Measurements from ENCODE around the gene AAGAB. TPM values are rescaled to one million over a fixed set of nuclear protein-coding genes. Genes with fewer than 3 reads are reported as not detected.
A peak's percentile ranks its signal among the peaks of the same experiment; 100 is the strongest.

AAGAB gene
- total RNA-seq, 1 experiment from 2014 or later = 40.1 TPM

GRCh38 chr15:67186226-67186649, 68.2 kb downstream of the AAGAB start:
- Mint-ChIP-seq H3K27ac (peak overlapping the region in 1 of 3 experiments; percentile 60; a peak in 1 of 7 replicates), H3K27me3 (ENCODE audit: low read depth) (no peaks in the 10 kb centered on the region)

More at GRCh38 chr15:67186226-67186649, 68.2 kb downstream of the AAGAB start:
- no CpG with 5 or more reads among the region's 6 CpGs for WGBS (ENCODE audit: extremely low coverage, insufficient read length, low lambda C conversion rate)
- Histone ChIP-seq H2BK15ac (ENCODE audit: low read depth, low read length) (no peak overlapping the region), H3K4ac (ENCODE audit: low read depth, low read length) (no peak overlapping the region), H3K9ac (ENCODE audit: extremely low read depth, insufficient read length, low read length) (no peak overlapping the region), H3K18ac (ENCODE audit: insufficient read length, low read depth, low read length) (no peak overlapping the region), H4K8ac (replicated peaks; ENCODE audit: insufficient read length, low read depth, low read length) (no peak overlapping the region), H3K4me1 (ENCODE audit: insufficient read depth, low read length) (no peaks in the 10 kb centered on the region), H3T11ph (ENCODE audit: low read length) (no peak overlapping the region), H3K27ac (ENCODE audit: insufficient read length, low read depth, low read length) (no peak overlapping the region), H3K56ac (ENCODE audit: insufficient read length, low read depth, low read length) (no peak overlapping the region), H2BK20ac (ENCODE audit: low read depth, low read length, poor library complexity, severe bottlenecking) (no peak overlapping the region), H4K20me1 (ENCODE audit: control insufficient read depth, insufficient read depth, insufficient read length) (no peaks in the 10 kb centered on the region), H2BK120ac (ENCODE audit: low read depth, low read length, poor library complexity, severe bottlenecking) (no peak overlapping the region), H3K79me1 (ENCODE audit: insufficient read depth, low read depth, low read length, poor library complexity, severe bottlenecking) (no peaks in the 10 kb centered on the region), H2BK5ac (ENCODE audit: insufficient read length, low read length) (no peak overlapping the region), H3K79me2 (ENCODE audit: insufficient read depth, low read length) (no peaks in the 10 kb centered on the region), H2AK5ac (ENCODE audit: insufficient read length, low read length) (no peak overlapping the region), H3K23ac (ENCODE audit: insufficient read length, low read depth, low read length) (no peak overlapping the region), H4K5ac (ENCODE audit: insufficient read length, low read depth, low read length) (no peak overlapping the region), H3K23me2 (ENCODE audit: insufficient read length, low read depth, low read length, poor library complexity, severe bottlenecking) (no peaks in the 10 kb centered on the region), H2AFZ (ENCODE audit: low read length) (no peak overlapping the region), H3K14ac (ENCODE audit: insufficient read depth, low read length) (no peak overlapping the region; the same call in 1 of the 2 replicates), H3K27me3 (ENCODE audit: insufficient read depth, low read length) (no peaks in the 10 kb centered on the region), H4K91ac (ENCODE audit: insufficient read length, low read depth, low read length) (no peak overlapping the region), H3K9me3 (ENCODE audit: control insufficient read depth, low read depth, low read length) (no peaks in the 10 kb centered on the region), H3K4me2 (ENCODE audit: insufficient read depth, insufficient read length, low read length) (no peak overlapping the region), H2BK12ac (ENCODE audit: insufficient read length, low read depth, low read length) (no peak overlapping the region)
- DNase-seq = no peak
- no peak overlapping the region for H3K4me3 Mint-ChIP-seq
- H3K4me1 Mint-ChIP-seq = peaks cover 6 to 8% of the 10 kb centered on the region in 2 experiments; a peak in 2 of 4 replicates
- H3K36me3 Mint-ChIP-seq (ENCODE audit: insufficient read depth in 1 of 3, low read depth in 3 of 3) = peaks cover 6 to 76% (median 24%) of the 10 kb centered on the region in 3 experiments
- no peaks in the 10 kb centered on the region for H3K9me3 Mint-ChIP-seq
- TF ChIP-seq CTCF (conservative IDR thresholded peaks at IDR 0.05) = no peak
